HG03139 (cell line): ENCODE data around the gene ARHGEF17.
A peak's percentile ranks its signal among the peaks of the same experiment; 100 is the strongest.
"Not testable (repeated sequence)": the region's sequence is repeated elsewhere in the genome, so short reads cannot be mapped to it uniquely, and the experiment has no call there.

Experiments used
- ATAC-seq: cut with Tn5 transposase; IDR thresholded peaks from one replicate; pipeline ENCODE4 v1.9.1; 2021; ENCODE audit not compliant: unreplicated experiment

ARHGEF17 gene

DNA sequence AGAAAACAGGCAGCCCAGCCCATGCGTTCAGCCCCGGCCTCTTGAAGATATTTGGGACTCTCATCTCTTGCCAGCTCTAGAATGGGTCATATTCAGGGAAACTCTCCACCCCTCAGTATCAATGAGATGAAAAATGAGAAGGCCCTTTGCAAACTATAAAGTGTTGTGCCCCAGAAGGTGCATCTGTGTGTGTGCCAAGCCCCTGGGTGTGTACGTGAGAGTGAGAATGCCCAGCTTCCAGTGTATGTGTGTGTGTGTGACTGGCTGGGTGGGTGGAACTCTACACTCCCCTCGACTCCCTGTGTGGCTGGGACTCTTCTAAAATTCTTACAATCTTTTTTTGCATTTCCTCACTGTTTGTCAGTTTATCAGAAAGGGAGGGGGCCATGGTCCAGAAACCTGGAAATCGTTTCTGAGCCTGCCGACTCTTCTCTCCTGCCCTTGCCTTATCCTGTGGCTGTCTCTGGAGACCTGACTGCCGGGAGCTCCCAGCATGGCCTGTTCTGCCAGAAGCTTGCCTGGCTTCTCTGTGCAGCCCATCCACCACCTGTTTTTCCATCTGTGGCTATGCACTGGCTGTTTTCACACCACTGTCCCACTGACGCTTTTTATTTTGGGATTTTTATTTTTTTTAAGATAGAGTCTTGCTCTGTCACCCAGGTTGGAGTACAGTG lies 34.7 kb upstream of the ARHGEF17 start:
- no peak for ATAC-seq

DNA sequence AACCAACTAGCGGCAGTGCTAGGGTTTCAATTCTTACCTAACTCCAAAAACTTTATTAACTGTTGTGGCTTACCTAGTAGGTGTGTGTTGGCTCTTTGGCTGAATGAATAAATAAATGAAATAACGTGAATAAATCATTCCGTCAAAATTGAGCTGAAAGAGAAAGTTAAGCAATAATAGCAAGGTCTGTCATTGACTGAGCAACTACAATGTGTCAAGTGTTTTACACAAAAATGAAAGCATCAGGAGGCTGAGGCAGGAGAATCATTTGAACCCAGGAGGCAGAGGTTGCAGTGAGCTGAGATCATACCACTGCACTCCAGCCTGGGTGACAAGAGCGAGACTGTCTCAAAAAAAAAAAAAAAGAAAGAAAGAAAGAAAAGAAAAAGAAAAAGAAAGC lies 33.9 kb upstream of the ARHGEF17 start:
- ATAC-seq, result not testable (repeated sequence)

DNA sequence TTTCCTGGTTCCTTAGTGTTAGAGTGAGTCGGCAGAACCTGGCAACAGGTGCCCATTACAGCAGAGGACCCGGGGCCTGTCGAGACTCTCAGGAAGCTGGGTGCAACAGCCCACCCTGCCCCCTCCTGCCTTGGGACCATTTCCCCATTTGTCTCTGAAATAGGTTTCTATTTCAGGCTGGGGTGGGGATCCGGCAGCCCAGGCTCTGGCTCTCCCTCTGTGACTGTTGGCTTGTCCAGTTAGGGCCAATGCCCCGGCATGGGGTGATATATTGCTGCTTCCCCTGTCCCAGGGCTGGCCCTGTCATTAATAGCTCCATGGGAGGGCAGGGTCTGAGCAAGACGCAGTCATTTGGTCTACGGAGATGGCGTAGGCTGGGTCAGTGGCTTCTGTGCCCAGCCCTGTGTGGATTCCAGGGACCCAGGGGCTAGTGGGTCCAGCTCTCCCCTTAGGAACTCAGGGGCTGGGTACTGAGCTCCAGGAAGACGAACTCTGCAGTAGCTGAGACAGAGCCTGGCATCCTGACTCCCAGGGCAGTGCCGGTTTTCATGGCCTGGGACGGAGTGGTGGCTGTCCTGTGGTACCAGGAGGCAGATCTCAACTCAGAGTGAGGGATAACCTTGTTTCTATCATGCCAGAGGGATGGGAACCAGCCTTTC lies 33.2 kb upstream of the ARHGEF17 start:
- ATAC-seq, result no peak

DNA sequence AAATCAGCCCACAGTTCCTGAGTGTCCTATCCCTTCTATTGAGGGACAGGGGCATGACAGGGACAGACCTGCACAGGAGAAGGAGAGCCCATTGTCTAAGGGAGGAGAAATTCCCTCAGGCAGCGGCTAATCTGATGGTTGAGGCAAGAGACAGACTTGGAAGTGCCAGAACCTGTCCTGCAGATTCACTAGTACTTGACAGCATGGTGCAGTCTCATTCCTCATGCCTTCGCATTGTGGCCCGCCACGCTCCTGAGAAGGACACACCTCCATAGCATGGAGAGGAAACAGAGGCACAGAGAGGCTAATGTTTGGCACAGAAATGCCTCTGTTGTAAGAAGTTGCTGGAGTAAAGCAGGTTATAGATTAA lies 32.7 kb upstream of the ARHGEF17 start:
- ATAC-seq, result no peak

DNA sequence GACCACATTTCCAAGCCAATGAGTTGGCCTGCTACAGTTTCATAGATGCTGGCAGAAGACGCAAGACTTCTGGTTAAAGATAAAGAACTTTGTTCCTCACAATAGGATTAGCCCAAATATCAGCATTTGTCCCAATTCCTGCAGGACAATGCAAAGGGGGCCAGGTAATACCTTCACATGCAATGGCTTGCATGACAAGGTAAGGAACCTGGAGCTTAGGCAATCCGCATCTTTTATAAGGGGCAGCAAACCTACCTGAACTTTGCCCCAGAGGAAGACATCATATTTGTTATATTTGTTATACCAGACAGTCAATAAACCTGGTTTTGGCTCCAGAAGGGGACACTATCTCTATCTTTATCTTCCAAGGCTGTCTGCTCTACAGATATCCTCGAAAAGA lies 30.6 kb upstream of the ARHGEF17 start:
- ATAC-seq, result no peak

DNA sequence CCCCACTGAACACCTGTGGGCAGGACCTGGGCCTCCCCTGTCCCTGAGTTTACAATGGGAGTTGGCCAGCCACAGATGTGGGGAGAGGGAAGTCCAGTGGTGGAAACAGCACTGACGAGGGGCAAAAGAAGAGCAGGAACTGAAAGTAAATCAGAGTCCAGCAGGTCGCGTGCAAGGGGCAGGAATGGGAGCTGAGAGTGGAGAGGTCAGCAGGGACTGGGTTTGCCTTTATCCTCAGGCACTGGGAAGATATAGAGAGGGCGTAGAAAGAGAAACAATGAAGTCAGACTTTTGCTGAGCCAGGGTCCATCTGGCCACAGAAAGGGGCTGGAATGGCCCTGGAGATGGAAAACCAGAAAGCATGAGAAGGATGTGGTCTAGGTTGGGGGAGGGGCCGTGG lies 27.4 kb upstream of the ARHGEF17 start:
- ATAC-seq, result no peak

DNA sequence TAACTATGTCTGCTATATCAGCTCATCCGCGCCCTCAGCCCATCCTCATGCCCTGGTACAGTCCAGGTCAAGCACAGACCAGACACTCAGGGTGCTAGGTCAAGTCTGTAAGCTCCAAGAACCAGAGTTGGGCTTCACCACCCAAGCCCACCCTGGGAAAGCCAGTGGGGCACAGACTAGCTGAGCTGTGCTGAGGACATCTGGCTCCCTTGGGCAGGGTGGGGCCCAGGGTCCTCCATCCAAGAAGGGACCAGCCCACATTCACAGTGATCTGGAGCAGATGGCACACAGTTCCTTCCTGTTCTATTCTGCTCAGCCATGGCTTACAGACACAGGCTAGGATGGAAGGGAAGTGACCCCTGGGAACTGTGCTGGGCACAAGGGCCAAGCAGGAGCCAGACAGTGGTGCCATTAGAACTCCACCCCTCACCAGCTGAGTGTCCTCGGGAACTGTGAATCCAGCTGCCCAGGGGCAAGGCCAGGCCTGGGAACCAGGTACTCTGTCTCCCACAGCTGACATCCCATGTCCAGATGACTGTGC lies 26.8 kb upstream of the ARHGEF17 start:
- ATAC-seq, result no peak

DNA sequence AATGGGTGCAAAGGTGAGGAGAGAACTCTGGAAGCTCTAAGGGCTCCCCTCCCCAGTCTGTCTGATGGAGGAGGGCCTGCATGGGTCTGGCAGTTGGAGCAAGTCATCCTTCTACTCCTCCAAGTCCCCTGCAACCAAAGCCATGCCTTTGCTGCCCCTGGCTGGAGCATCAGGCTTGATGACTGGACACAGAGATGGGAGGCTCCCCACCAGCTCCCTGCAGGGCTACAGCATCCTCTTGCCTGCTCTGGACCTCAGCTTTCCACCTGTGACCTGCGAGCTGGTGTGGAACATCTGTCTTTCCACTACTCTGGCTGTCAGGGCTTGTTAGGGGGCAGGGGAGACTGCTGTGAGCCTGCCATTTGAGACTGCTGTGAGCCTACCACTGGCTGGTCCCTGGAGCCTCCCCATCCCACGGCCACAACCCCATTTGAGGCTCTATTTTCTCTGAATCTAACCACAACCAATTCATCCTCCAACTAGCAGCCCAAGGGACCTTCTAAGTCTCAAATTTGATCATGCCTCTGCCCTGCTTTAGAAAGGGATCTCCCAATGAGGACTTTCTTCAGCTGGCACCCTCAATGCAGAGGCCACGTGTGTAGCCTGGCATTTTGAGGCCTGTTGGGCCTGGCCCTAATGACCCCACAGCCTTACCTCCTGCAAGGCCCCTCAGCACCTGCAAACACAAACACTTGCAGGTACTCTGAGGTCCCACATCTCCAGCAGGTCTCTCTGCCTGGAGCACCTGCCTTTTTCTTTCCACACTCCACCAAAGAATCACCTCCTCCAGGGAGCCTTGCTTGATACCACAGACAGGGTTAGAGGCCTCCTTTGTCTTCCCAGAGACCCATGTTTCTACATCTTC lies 26.0 kb upstream of the ARHGEF17 start:
- no peak for ATAC-seq

DNA sequence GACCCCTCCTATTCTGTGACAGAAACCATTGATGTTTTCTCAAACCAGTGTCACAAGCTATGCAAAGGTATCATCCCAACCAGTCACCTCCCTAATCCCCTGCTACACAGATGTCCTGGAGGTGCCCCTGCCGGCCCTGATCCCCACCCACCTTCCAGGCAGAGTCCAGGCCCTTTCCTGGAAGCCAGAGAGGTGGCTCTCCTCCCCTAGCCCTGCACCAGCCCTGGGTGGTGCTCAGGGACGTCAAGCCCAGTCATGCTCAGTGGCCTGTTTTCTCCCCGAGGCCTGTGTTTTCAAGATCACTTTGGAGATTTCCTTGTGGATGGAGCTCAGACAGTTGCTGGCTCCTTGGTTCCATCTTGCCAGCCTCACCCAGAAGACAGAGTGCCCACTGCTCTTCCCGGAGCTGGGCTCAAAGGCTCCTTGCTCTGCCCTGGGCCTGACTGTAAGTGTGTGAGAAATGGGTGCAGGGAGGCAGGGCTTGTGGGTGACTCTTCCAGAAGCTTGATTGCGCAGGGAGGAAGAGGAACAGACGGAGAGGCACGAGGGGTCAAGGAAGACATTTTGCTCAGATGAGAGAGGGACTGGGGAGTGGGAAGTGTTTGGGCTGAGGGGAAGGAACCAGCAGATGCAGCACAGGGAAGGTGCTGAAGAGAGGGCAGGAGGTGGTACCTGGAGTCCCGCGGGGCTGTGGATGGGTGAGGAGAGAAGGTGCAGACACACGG lies 24.6 kb upstream of the ARHGEF17 start:
- ATAC-seq, result no peak

DNA sequence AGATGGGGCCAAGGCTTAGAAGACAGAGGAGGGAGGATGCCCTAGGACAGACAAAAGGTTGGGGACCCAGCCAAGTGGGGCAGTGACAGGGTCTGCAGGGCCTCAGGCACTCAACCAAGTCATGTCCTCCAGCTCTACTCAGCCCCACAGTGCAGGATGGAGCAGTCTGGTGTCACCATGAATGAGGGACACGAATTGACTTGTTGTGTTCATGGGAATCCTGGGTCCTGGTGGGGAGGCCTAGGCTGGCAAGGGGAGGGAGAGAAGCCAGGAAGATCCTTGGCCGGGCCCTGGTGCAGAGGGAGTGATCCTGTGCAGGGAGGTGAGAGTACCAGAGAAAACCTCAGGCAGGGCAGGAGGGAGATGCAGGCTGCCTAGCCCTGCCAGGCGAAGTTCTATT lies 24.0 kb upstream of the ARHGEF17 start:
- no peak for ATAC-seq

DNA sequence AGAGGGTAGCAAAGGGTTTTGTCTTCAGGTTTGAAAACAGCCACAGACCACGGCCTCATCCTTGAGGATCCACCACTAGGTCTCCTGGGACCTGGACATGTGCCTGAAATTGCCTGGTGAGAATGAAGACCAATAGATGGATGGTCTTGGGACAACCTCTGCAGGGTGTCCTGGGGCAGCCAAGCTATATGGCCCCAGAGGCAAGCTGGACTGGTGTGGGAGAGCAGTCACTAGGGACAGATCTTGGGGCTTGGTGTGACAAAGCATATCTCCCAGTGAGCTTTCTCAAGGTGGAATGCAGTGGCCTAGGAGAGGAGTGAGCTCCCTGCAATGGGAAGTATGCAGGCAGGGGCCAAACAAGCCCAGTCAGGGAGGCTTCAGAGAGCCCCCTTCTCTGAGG lies 22.4 kb upstream of the ARHGEF17 start:
- no peak for ATAC-seq

DNA sequence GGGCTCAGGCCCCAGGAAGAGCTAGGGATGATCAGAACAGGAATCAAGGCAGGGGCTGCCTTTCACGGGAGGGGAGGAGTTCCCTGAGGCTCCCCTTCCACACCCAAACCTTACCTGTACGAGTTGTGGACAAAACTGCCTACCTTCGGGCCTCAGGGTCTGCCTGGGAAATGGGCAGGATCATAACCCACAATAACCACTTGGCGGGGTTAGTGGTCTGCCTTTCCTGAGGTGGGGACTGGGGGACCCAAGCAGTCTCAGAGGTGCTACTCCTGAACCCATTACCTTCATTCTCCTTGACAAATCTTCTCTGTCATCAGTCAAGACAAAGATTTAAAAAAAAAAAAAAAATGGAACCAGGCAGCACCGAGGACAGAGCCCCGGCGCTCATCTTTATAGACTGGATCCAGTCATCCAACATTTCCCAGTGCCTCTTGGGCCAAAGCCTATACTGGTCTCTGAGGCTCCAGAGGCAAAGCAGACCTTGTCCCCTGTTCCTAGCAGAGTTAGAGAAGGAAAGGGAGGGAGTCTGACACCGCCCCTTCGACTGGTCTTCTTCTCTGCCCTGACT lies 21.8 kb upstream of the ARHGEF17 start:
- ATAC-seq, result no peak

DNA sequence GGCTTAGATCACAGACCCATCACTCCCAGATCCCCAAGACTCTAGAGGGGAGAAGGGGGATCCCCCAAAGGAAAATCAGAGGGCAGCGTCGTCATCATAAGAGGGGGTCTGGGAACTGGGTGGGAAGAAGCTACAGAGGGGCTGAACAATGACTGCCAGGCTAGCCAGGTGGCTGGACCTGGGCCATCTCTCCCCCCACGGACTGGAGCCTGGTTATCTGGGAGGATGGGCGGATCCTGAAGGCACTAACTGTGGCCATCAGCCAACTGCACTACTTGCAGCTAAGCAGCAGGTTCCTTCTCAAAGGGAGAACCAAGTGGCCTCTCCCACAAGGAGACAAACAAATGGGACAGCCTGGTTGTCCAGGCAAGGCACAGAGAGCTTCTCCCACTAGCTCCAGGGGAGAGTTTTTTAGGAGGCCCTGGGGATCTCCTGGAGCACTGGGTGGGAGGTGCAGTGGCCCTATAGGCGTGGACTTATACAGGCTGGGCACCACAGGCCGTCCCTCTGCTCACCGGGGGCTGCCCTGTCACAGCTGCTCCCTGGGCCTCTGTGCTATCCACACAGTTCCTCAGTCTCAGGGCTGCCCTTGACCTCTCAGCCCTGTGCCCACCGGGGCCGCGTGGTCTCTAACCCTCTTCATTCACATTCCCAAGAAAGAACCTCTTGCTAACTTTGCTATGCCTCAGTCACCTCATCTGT lies 20.5 kb upstream of the ARHGEF17 start:
- no peak for ATAC-seq

DNA sequence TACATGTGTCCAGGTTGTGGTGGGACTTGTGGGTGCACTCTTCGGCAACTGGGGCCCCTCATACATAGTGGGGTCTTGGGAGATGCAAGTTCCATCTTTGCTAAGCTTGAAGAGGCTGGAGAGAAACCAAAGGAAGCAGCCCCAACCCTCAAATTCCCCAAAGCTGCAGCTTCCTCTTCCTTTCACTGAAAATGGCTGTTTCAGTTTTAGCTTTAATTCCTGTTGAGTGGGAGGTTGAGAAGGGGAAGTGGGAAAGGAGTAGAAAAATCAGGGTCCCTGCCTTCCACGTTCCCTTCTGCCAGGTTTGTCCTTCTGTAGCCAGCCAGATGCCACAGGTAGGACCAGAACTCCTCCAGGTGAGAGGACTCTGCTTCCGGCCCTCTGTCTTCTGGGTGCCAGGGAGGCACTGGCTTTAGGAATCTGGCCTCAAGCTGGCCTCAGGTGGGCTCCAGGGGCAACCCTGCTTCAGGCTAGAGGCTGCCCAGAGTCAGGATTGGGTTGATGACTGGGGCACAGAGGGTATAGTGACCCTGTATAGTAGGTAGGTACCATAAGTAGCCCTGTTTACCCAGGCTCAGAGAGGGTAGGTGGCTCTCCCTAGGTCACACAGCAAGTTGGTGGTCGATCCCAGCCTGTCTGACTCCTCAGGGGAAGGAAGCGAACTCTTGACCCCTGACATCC lies 19.7 kb upstream of the ARHGEF17 start:
- ATAC-seq, result no peak

DNA sequence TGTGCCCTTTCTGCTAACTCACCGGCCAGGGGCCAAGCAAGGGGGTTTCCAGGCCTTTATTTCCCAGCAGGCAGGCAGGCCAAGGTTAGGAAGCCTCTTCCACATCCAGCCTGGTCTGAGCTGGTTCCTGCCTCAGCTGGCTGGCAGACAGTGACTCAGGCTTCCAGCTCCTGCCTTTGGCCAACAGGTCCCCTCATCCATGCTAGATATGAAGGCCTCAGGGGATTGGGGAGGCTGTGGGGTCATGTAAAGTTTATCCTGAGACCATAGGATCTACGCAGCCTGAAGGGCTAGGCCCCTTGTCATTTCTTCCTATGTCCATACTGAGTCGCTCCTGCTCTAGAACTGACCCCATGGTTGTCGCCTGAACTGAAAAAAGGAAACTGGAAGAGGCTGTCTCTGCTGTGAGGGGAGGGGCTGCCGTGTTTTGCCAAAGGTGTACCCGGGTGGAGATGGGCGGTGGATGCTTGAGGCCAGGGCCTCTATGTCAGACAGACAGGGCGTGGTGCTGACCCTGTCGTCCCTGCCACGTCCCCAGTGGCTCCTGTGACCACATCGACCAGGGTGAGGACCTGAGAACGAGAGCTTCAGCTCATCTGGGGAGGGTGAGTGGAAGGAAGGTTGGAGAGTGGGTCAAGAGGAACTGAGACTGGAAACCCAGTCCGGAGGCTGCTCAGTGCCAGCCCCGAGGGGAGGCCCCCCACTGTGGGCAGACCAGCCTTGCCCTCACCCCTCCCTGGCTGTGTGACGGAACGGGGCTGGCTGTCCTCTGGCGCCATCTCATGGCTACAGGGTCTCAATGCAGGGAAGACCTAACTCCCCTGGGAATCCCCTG lies 19.0 kb upstream of the ARHGEF17 start:
- ATAC-seq, result peak; percentile 59

DNA sequence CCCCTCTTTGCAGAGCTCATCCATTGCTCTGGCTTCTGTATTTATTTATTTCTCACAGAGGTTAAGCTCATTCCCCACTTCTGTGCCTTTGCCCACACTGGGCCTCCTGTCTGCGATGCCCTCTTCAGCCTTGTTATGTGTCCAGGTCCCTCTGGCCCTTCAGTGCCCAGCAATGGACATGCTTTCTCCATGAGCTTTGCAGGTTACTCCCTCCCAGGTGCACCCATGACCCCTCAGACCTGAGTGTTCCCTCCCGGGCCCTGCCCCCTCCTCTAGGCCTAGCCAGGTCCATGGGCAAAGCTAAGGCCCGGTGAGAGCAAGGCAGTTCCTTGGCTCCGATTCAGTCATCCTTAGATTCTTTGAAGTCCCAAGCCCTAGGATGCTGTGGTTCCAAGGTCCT lies 17.5 kb upstream of the ARHGEF17 start:
- ATAC-seq, result no peak

DNA sequence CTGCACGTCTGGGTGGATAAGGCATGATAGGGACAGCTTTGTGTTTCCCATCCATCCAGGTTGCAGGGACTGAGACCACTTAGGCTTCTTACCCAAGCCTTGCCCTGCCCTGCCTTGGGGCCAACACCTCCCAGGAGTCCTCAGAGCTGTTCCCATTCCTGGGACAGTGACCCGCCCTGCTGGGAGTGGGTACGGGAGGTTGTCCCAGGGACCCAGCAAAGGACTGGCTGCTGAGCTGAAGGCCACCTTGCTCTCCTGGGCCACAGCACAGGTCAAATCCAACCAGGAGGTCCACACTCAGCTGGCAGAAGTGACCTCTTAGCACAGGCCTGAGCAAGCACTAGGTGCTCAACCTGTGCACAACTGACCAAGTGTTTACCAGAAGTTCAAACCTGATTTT lies 16.9 kb upstream of the ARHGEF17 start:
- no peak for ATAC-seq

DNA sequence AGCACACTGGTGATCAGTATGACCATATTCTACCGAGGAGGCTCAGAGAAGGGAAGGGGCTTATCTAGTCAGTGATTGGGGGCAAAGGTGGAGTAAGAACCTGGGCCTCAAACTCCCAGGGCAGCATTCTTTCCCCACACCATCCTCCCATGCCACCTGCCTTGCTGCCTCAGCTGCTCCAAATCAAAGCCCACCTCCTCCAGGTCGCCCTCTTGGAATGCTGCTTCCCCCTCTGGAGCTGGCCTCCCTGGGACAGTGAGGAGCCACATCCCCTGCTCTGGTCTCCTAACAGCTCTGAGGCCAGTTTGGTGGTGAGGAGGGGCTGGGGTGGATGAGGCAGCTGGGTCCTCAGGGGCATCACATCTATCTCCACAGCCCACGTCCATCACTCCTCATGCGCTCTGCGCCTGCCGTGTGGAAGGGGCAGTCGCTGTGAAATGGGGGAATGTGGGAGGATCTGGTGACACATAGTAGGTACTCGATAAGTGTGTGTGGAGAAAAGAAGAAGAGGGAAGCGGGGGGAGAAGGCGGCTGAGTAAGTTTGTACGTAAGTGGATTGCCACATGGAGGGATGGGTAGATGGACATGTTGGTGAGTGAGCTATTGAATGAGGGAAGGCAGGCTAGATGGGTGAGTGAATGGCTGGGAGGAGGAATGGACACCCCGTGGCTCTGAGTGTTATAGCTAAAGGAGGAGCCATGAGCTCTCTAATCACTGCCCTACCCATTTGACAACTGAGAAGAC lies 16.1 kb upstream of the ARHGEF17 start:
- no peak for ATAC-seq
